HepG2 (cell line): Measurements from ENCODE around the gene DIP2C. TPM values are rescaled to one million over a fixed set of nuclear protein-coding genes. Genes with fewer than 3 reads are reported as not detected.

ENCODE experiments used
- ATAC-seq: fragments of 200-7000 bp; cut with Tn5 transposase; 3 replicates; pipeline ENCODE4 v1.9.1; 2020; ENCODE audit warnings: mild to moderate bottlenecking, moderate library complexity
- BruUV-seq: library from RNA; stranded (reverse); fragments of 400-500 nt; replicated peaks from 2 replicates; lab custom pipeline; 2021; lab: Mats Ljungman, UMichigan
- CTCF ChIA-PET: fragments of 300-600 bp; formaldehyde crosslinking; extraction: SDS; loops from one replicate; lab custom pipeline; 2021; ENCODE audit warnings: low total read pairs, inconsistent platforms, low intra/inter-chr PET ratio; lab: Yijun Ruan, JAX
- POLR2A ChIA-PET: fragments of 350-600 bp; sonication (Branson Sonifier 250); formaldehyde crosslinking; loops from one replicate; lab custom pipeline; 2020; ENCODE audit warnings: antibody characterized with exemption, inconsistent platforms; lab: Yijun Ruan, JAX
- DNase-seq: peaks from one replicate; pipeline ENCODE4 v3.0.0-alpha.2; 2015; ENCODE audit warnings: low spot score
- FAIRE-seq: peaks from 3 replicates; lab custom pipeline; 2011; peaks lifted over from hg19 to GRCh38; lab: Jason Lieb, UNC
- H2AFZ ChIP-seq: one replicate; pipeline ENCODE4 v1.6.1; 2011; ENCODE audit warnings: low read length, inconsistent platforms
- H3K27ac ChIP-seq: fragments of 300-600 bp; 3 replicates; pipeline ENCODE4 v1.8.0; 2011; ENCODE audit warnings: mixed run types, mild to moderate bottlenecking, mixed read lengths, low read length, inconsistent platforms; ENCODE audit not compliant: insufficient read depth; ENCODE audit errors: extremely low read length
- H3K27me3 ChIP-seq, 2 experiments: fragments of 200-600 bp in 1 of 2; 2 replicates in 1 of 2; 3 replicates in 1 of 2; pipeline versions ENCODE4 v1.6.0 to v1.8.0; 2011; ENCODE audit warnings: low read length in 2 of 2, mild to moderate bottlenecking in 2 of 2, moderate library complexity in 2 of 2, inconsistent platforms in 1 of 2; ENCODE audit not compliant: insufficient read depth in 2 of 2, control insufficient read depth in 1 of 2
- H3K36me3 ChIP-seq, 2 experiments: fragments of 200-600 bp in 1 of 2; replicated peaks in 1 of 2; 2 replicates in 1 of 2; 3 replicates in 1 of 2; pipeline versions ENCODE4 v1.5.1 to v1.8.0; 2011; ENCODE audit warnings: low read length in 2 of 2, inconsistent platforms in 1 of 2; ENCODE audit not compliant: insufficient read depth in 2 of 2, control insufficient read depth in 1 of 2
- H3K4me1 ChIP-seq: 2 replicates; pipeline ENCODE4 v1.5.1; 2012; ENCODE audit warnings: low read length, inconsistent platforms; ENCODE audit not compliant: insufficient read depth
- H3K4me2 ChIP-seq: 2 replicates; pipeline ENCODE4 v1.6.0; 2011; ENCODE audit warnings: low read depth, low read length, inconsistent platforms
- H3K4me3 ChIP-seq, 3 experiments: fragments of 200-600 bp in 1 of 3; sonication (generic), shearing (Covaris generic) in 1 of 3; replicated peaks in 1 of 3; 2 replicates each; pipeline ENCODE4 v1.5.1; 2011 to 2016; ENCODE audit warnings: low read length in 3 of 3, inconsistent platforms in 2 of 3, low read depth in 2 of 3, mild to moderate bottlenecking in 2 of 3, control low read depth in 1 of 3, mixed read lengths in 1 of 3; ENCODE audit not compliant: insufficient read depth in 1 of 3
- H3K79me2 ChIP-seq: one replicate; pipeline ENCODE4 v1.6.1; 2011; ENCODE audit warnings: low read length, inconsistent platforms; ENCODE audit not compliant: insufficient read depth
- H3K9ac ChIP-seq: 2 replicates; pipeline ENCODE4 v1.6.0; 2011; ENCODE audit warnings: mild to moderate bottlenecking, low read depth, low read length, inconsistent platforms; ENCODE audit not compliant: insufficient read depth
- H3K9me3 ChIP-seq: 2 replicates; pipeline ENCODE4 v1.5.1; 2012; ENCODE audit warnings: mild to moderate bottlenecking, low read length
- H4K20me1 ChIP-seq: 2 replicates; pipeline ENCODE4 v1.6.0; 2011; ENCODE audit warnings: inconsistent platforms, mild to moderate bottlenecking, low read length, moderate library complexity; ENCODE audit not compliant: insufficient read depth
- ARHGAP35 ChIP-seq: sonication (generic); formaldehyde crosslinking; IDR thresholded peaks from 2 replicates; pipeline ENCODE4 v1.9.0; 2022; ENCODE audit warnings: mild to moderate bottlenecking, inconsistent platforms, moderate library complexity, missing genetic modification reagents, borderline replicate concordance
- BHLHE40 ChIP-seq: IDR thresholded peaks from 2 replicates; pipeline ENCODE4 v1.6.1; 2011; ENCODE audit warnings: low read length, improper control_type of control experiment
- BRD4 ChIP-seq: sonication (generic); formaldehyde crosslinking; IDR thresholded peaks from 2 replicates; pipeline ENCODE4 v1.4.0; 2020; ENCODE audit warnings: missing genetic modification reagents
- CHD4 ChIP-seq: fragments of 200-600 bp; sonication (generic); IDR thresholded peaks from 2 replicates; pipeline ENCODE4 v1.7.0; 2017; ENCODE audit warnings: mild to moderate bottlenecking, low read length, borderline replicate concordance
- PHB2 ChIP-seq: fragments of 450-650 bp; IDR thresholded peaks from 2 replicates; pipeline ENCODE4 v1.6.1; 2018; ENCODE audit not compliant: partially characterized antibody
- RBM22 ChIP-seq: fragments of 200-400 bp; formaldehyde crosslinking; optimal IDR thresholded peaks from 2 replicates; pipeline ENCODE3; 2017; ENCODE audit warnings: mild to moderate bottlenecking, low read length, moderate library complexity
- RFX5 ChIP-seq: IDR thresholded peaks from 2 replicates; pipeline ENCODE4 v1.6.1; 2011; ENCODE audit warnings: low read depth, low read length, improper control_type of control experiment
- SMYD3 ChIP-seq: sonication (generic); formaldehyde crosslinking; IDR thresholded peaks from 2 replicates; pipeline ENCODE4 v1.8.1; 2023; ENCODE audit warnings: mild to moderate bottlenecking, missing genetic modification reagents
- SUZ12 ChIP-seq: fragments of 150-350 bp; IDR thresholded peaks from 2 replicates; pipeline ENCODE4 v1.6.1; 2014; ENCODE audit warnings: low read depth, low read length
- U2AF2 ChIP-seq: fragments of 200-400 bp; formaldehyde crosslinking; IDR thresholded peaks from 2 replicates; pipeline ENCODE4 v1.6.1; 2017; ENCODE audit warnings: low read depth, mild to moderate bottlenecking, low read length
- ZNF124 ChIP-seq: sonication (generic); formaldehyde crosslinking; IDR thresholded peaks from 2 replicates; pipeline ENCODE4 v1.4.0; 2020; ENCODE audit warnings: missing genetic modification reagents
- ZNF333 ChIP-seq: sonication (generic); formaldehyde crosslinking; IDR thresholded peaks from 2 replicates; pipeline ENCODE4 v1.4.0; 2020; ENCODE audit warnings: mild to moderate bottlenecking, missing genetic modification reagents, borderline replicate concordance
- ZNF484 ChIP-seq: sonication (generic); formaldehyde crosslinking; IDR thresholded peaks from 2 replicates; pipeline ENCODE4 v1.5.1; 2020; ENCODE audit warnings: mild to moderate bottlenecking, low read depth, missing genetic modification reagents, borderline replicate concordance
- ZNF569 ChIP-seq: sonication (generic); formaldehyde crosslinking; IDR thresholded peaks from 2 replicates; pipeline ENCODE4 v1.5.0; 2020; ENCODE audit warnings: mild to moderate bottlenecking, missing genetic modification reagents, moderate library complexity, borderline replicate concordance
- WGBS: methylation state at CpG from one replicate; pipeline ENCODE4 v1.1.6; 2017; ENCODE audit warnings: low lambda C conversion rate; 5-methylcytosine and 5-hydroxymethylcytosine counted together
- in situ Hi-C: cut with HindIII; loops from 2 replicates; pipeline ENCODE4 v1.10.0; 2017; ENCODE audit warnings: low pct_unique_long_range_greater_than_20kb; ENCODE audit not compliant: extremely low pct_ligation_motif_present
- intact Hi-C: fragments of 100-400 bp; cut with micrococcal nuclease; formaldehyde crosslinking; loops from one replicate; pipeline ENCODE4 v1.10.0; 2022; ENCODE audit not compliant: unreplicated experiment
- polyA plus RNA-seq, 8 experiments: library from polyadenylated mRNA; depleted of rRNA in 3 of 8; stranded (reverse) in 7 of 8; unstranded in 1 of 8; fragments of >200 nt; fragmentation: Illumina TruSeq in 4 of 8; extraction: Trizol in 4 of 8; gene quantifications; 2 replicates each; pipeline versions ENCODE4 v1.2.1 to v1.2.3, GENCODE V29; 2011 to 2016; ENCODE audit warnings: low read depth in 4 of 8, missing spikeins in 1 of 8, mixed read lengths in 1 of 8; ENCODE audit not compliant: insufficient read depth in 1 of 8
- total RNA-seq, 5 experiments: library from RNA; depleted of rRNA; stranded (reverse); fragments of >200 nt; fragmentation: Illumina TruSeq; extraction: Trizol; gene quantifications; 2 replicates each; pipeline ENCODE4 v1.2.3, GENCODE V29; 2016; ENCODE audit warnings: low read depth in 1 of 5
- TF ChIP-seq, protein P1 (sequence below): sonication (generic); formaldehyde crosslinking; IDR thresholded peaks from 2 replicates; pipeline ENCODE4 v1.4.0; 2020; ENCODE audit warnings: missing genetic modification reagents, mild to moderate bottlenecking, borderline replicate concordance
- TF ChIP-seq, protein P2 (sequence below): sonication (generic); formaldehyde crosslinking; IDR thresholded peaks from 2 replicates; pipeline ENCODE4 v1.5.0; 2020; ENCODE audit warnings: missing genetic modification reagents, mild to moderate bottlenecking, borderline replicate concordance
- TF ChIP-seq, protein P3 (sequence below): sonication (generic); formaldehyde crosslinking; conservative IDR thresholded peaks from 2 replicates; pipeline ENCODE4 v1.8.1; 2023; ENCODE audit warnings: missing genetic modification reagents
- TF ChIP-seq, protein P4 (sequence below): sonication (generic); formaldehyde crosslinking; IDR thresholded peaks from 2 replicates; pipeline ENCODE4 v1.5.1; 2020; ENCODE audit warnings: missing genetic modification reagents, mild to moderate bottlenecking, borderline replicate concordance

The DIP2C gene
- total and polyA plus RNA-seq, 2 of the 13 experiments (the other 11 are each of a cell fraction or from before 2014, with no cell fraction given): 2.2 to 2.7 TPM

DNA sequence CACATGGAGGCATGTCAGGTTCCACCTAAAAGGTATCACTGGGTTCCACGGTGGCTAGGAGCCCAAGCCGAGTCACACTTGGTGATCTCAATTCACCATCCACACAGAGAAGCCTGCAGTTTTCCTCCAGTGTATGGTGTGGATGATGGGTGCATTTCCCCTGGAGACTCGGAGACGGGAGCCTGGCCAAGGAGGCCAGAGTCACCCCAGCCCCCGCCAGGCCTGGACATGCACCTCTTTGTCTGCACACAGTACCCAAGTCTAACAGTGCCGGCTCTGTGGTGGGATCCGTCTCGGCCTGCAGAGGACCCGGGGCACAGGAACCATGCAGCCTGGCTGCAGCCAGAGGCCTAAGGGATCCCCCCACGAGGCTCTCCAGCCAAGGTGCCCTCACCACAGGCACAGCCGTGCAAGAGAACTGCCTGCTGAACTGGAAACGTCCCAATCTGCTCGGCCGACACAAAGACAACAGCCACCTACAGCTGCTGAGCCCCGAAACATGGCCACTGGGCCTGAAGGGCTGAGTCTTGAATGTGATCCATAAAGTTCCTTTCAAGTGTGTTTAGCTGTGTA lies 75.2 kb downstream of the DIP2C start:
- in situ Hi-C loops (no loop called here), intact Hi-C loops (no loop called here)
- H3K4me1 ChIP-seq: no peaks in the 10 kb centered on the region
- no peak overlapping the region for H3K4me2 ChIP-seq
- ChIA-PET CTCF (no interaction called here), POLR2A (no interaction called here)
- H3K27me3 ChIP-seq: no peaks in the 10 kb centered on the region
- H4K20me1 ChIP-seq: 0 out of 2 replicates have a peak, but pooled peaks cover 3% of the 10 kb centered on the region
- BruUV-seq: no TSS peak
- no peak for DNase-seq
- WGBS: 86% methylated on average over 9 of the region's 15 CpGs
- no peak overlapping the region for H3K9ac ChIP-seq
- H3K27ac ChIP-seq: no peak overlapping the region
- no peaks in the 10 kb centered on the region for H3K79me2 ChIP-seq
- no peaks in the 10 kb centered on the region for H3K9me3 ChIP-seq
- H3K36me3 ChIP-seq: no peaks in the 10 kb centered on the region
- no peak overlapping the region for H3K4me3 ChIP-seq
- no peak overlapping the region for H2AFZ ChIP-seq
- ATAC-seq: no peak
- TF ChIP-seq ZNF569 (CRISPR knock-in tag) (no peak), SUZ12 (no peak), ZNF124 (CRISPR knock-in tag) (no peak), U2AF2 (no peak), RFX5 (no peak), BHLHE40 (no peak), ARHGAP35 (no peak), PHB2 (no peak), SMYD3 (no peak), CHD4 (no peak), RBM22 (no peak), BRD4 (CRISPR knock-in tag) (no peak), ZNF333 (CRISPR knock-in tag) (no peak), ZNF484 (no peak)
- TF ChIP-seq, protein P1, sequence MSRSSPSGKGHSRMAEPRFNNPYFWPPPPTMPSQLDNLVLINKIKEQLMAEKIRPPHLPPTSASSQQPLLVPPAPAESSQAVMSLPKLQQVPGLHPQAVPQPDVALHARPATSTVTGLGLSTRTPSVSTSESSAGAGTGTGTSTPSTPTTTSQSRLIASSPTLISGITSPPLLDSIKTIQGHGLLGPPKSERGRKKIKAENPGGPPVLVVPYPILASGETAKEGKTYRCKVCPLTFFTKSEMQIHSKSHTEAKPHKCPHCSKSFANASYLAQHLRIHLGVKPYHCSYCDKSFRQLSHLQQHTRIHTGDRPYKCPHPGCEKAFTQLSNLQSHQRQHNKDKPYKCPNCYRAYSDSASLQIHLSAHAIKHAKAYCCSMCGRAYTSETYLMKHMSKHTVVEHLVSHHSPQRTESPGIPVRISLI (CRISPR knock-in tag): no peak
- TF ChIP-seq, protein P2, sequence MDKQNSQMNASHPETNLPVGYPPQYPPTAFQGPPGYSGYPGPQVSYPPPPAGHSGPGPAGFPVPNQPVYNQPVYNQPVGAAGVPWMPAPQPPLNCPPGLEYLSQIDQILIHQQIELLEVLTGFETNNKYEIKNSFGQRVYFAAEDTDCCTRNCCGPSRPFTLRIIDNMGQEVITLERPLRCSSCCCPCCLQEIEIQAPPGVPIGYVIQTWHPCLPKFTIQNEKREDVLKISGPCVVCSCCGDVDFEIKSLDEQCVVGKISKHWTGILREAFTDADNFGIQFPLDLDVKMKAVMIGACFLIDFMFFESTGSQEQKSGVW (CRISPR knock-in tag): no peak
- TF ChIP-seq, protein P3, sequence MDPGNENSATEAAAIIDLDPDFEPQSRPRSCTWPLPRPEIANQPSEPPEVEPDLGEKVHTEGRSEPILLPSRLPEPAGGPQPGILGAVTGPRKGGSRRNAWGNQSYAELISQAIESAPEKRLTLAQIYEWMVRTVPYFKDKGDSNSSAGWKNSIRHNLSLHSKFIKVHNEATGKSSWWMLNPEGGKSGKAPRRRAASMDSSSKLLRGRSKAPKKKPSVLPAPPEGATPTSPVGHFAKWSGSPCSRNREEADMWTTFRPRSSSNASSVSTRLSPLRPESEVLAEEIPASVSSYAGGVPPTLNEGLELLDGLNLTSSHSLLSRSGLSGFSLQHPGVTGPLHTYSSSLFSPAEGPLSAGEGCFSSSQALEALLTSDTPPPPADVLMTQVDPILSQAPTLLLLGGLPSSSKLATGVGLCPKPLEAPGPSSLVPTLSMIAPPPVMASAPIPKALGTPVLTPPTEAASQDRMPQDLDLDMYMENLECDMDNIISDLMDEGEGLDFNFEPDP: no peak
- TF ChIP-seq, protein P4, sequence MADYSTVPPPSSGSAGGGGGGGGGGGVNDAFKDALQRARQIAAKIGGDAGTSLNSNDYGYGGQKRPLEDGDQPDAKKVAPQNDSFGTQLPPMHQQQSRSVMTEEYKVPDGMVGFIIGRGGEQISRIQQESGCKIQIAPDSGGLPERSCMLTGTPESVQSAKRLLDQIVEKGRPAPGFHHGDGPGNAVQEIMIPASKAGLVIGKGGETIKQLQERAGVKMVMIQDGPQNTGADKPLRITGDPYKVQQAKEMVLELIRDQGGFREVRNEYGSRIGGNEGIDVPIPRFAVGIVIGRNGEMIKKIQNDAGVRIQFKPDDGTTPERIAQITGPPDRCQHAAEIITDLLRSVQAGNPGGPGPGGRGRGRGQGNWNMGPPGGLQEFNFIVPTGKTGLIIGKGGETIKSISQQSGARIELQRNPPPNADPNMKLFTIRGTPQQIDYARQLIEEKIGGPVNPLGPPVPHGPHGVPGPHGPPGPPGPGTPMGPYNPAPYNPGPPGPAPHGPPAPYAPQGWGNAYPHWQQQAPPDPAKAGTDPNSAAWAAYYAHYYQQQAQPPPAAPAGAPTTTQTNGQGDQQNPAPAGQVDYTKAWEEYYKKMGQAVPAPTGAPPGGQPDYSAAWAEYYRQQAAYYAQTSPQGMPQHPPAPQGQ (CRISPR knock-in tag): no peak
- FAIRE-seq: no peak
